ENCODE data around the gene TSPEAR. TPM values are rescaled to one million over a fixed set of nuclear protein-coding genes. Genes with fewer than 3 reads are reported as not detected.

TSPEAR gene
- total RNA-seq, 1 experiment from 2014 or later, result 0.32 TPM

- H3K36me3 Mint-ChIP-seq (ENCODE audit: insufficient read depth, unreplicated experiment), result no peaks in the 10 kb centered on the region
- Histone ChIP-seq H3K27me3 (replicated peaks; ENCODE audit: control insufficient read depth, insufficient read depth, low read length) (no peaks in the 10 kb centered on the region), H3K36me3 (ENCODE audit: control insufficient read depth, insufficient read depth, low read length) (no peaks in the 10 kb centered on the region), H3K9me3 (peaks cover 13% of the 10 kb centered on the region), H3K4me1 (no peaks in the 10 kb centered on the region), H3K4me3 (ENCODE audit: low read depth, low read length) (no peak overlapping the region)
- DNase-seq, result no peak
- H3K4me3 Mint-ChIP-seq (ENCODE audit: unreplicated experiment), result no peak overlapping the region
- no peak overlapping the region for H3K27ac Mint-ChIP-seq (ENCODE audit: unreplicated experiment)
- intact Hi-C loops (cut with micrococcal nuclease; ENCODE audit: unreplicated experiment), result no loop called here
- CTCF ChIA-PET, result no interaction called here
- no peak for TF ChIP-seq CTCF (IDR thresholded peaks at IDR 0.05; ENCODE audit: insufficient read depth in 1 of 2, low read depth in 1 of 2, low read length in 1 of 2, severe bottlenecking in 1 of 2, unreplicated experiment in 1 of 2)
- H3K4me1 Mint-ChIP-seq (ENCODE audit: low read depth, unreplicated experiment), result no peaks in the 10 kb centered on the region
- POLR2A ChIA-PET, result no interaction called here
- peaks cover 55% of the 10 kb centered on the region for H3K9me3 Mint-ChIP-seq (ENCODE audit: unreplicated experiment)
- H3K27me3 Mint-ChIP-seq (ENCODE audit: insufficient read depth, unreplicated experiment), result peaks cover 8% of the 10 kb centered on the region
- BruUV-seq (replicated peaks), result no TSS peak
Observed at GRCh38 chr21:44644878-44645277, 66.5 kb downstream of the TSPEAR start.

- H3K4me1 Mint-ChIP-seq (ENCODE audit: low read depth, unreplicated experiment), result no peaks in the 10 kb centered on the region
- intact Hi-C loops (cut with micrococcal nuclease; ENCODE audit: unreplicated experiment), result no loop called here
- H3K27ac Mint-ChIP-seq (ENCODE audit: unreplicated experiment), result no peak overlapping the region
- TF ChIP-seq CTCF (IDR thresholded peaks at IDR 0.05; ENCODE audit: insufficient read depth in 1 of 2, low read depth in 1 of 2, low read length in 1 of 2, severe bottlenecking in 1 of 2, unreplicated experiment in 1 of 2), result no peak
- Histone ChIP-seq H3K9me3 (peaks cover 13% of the 10 kb centered on the region), H3K4me1 (no peaks in the 10 kb centered on the region), H3K4me3 (ENCODE audit: low read depth, low read length) (no peak overlapping the region), H3K36me3 (ENCODE audit: control insufficient read depth, insufficient read depth, low read length) (no peaks in the 10 kb centered on the region), H3K27me3 (replicated peaks; ENCODE audit: control insufficient read depth, insufficient read depth, low read length) (no peaks in the 10 kb centered on the region)
- no peak overlapping the region for H3K4me3 Mint-ChIP-seq (ENCODE audit: unreplicated experiment)
- peaks cover 8% of the 10 kb centered on the region for H3K27me3 Mint-ChIP-seq (ENCODE audit: insufficient read depth, unreplicated experiment)
- H3K36me3 Mint-ChIP-seq (ENCODE audit: insufficient read depth, unreplicated experiment), result no peaks in the 10 kb centered on the region
- no peak for DNase-seq
- no TSS peak for BruUV-seq (replicated peaks)
- H3K9me3 Mint-ChIP-seq (ENCODE audit: unreplicated experiment), result peaks cover 55% of the 10 kb centered on the region
- ChIA-PET CTCF (no interaction called here), POLR2A (no interaction called here)
Observed at GRCh38 chr21:44643741-44644310, 67.5 kb downstream of the TSPEAR start.

GRCh38 chr21:44640761-44641160, 70.6 kb downstream of the TSPEAR start:
- Histone ChIP-seq H3K36me3 (ENCODE audit: control insufficient read depth, insufficient read depth, low read length) (no peaks in the 10 kb centered on the region), H3K4me1 (no peaks in the 10 kb centered on the region), H3K4me3 (ENCODE audit: low read depth, low read length) (no peak overlapping the region), H3K9me3 (peaks cover 13% of the 10 kb centered on the region), H3K27me3 (replicated peaks; ENCODE audit: control insufficient read depth, insufficient read depth, low read length) (no peaks in the 10 kb centered on the region)
- Mint-ChIP-seq H3K27me3 (ENCODE audit: insufficient read depth, unreplicated experiment) (peaks cover 8% of the 10 kb centered on the region), H3K27ac (ENCODE audit: unreplicated experiment) (no peak overlapping the region), H3K4me1 (ENCODE audit: low read depth, unreplicated experiment) (no peaks in the 10 kb centered on the region), H3K9me3 (ENCODE audit: unreplicated experiment) (peaks cover 50% of the 10 kb centered on the region), H3K4me3 (ENCODE audit: unreplicated experiment) (no peak overlapping the region), H3K36me3 (ENCODE audit: insufficient read depth, unreplicated experiment) (no peaks in the 10 kb centered on the region)
- TF ChIP-seq CTCF (IDR thresholded peaks at IDR 0.05; ENCODE audit: insufficient read depth in 1 of 2, low read depth in 1 of 2, low read length in 1 of 2, severe bottlenecking in 1 of 2, unreplicated experiment in 1 of 2), result no peak
- CTCF ChIA-PET, result no interaction called here
- no peak for DNase-seq
- BruUV-seq (replicated peaks), result no TSS peak
- intact Hi-C loops (cut with micrococcal nuclease; ENCODE audit: unreplicated experiment), result no loop called here
- POLR2A ChIA-PET, result no interaction called here

All from Caco-2 (cell line).